Left ventricle myocardium inferior (tissue), 1 donor: ENCODE measurements around the gene CYP4F12. TPM values are rescaled to one million over a fixed set of nuclear protein-coding genes. Genes with fewer than 3 reads are reported as not detected.

Source experiments
- DNase-seq: peaks from one replicate; pipeline ENCODE4 v3.0.0-alpha.2; 2020
- H3K27ac ChIP-seq: fragments of 200-600 bp; replicated peaks from 2 replicates; pipeline ENCODE4 v1.8.0; 2021
- H3K27me3 ChIP-seq: fragments of 200-600 bp; 2 replicates; pipeline ENCODE4 v1.8.0; 2021; ENCODE audit warnings: low read depth
- H3K36me3 ChIP-seq: fragments of 200-600 bp; 2 replicates; pipeline ENCODE4 v1.8.0; 2021
- H3K4me1 ChIP-seq: fragments of 200-600 bp; 2 replicates; pipeline ENCODE4 v1.8.0; 2021
- H3K4me3 ChIP-seq: fragments of 200-600 bp; 2 replicates; pipeline ENCODE4 v1.8.0; 2021; ENCODE audit warnings: mild to moderate bottlenecking, moderate library complexity
- H3K9me3 ChIP-seq: fragments of 200-600 bp; replicated peaks from 2 replicates; pipeline ENCODE4 v1.8.0; 2021
- CTCF ChIP-seq: fragments of 200-600 bp; IDR thresholded peaks from 2 replicates; pipeline ENCODE4 v1.8.0; 2021; ENCODE audit warnings: antibody characterized with exemption, mild to moderate bottlenecking, borderline replicate concordance
- intact Hi-C: fragments of 100-400 bp; cut with micrococcal nuclease; formaldehyde crosslinking; loops from one replicate; pipeline ENCODE4 v1.11.0; 2022
- total RNA-seq: library from RNA; stranded (reverse); fragmentation: NEBNext Ultra II Directional; extraction: Animal tissue kit (Norgen Biotek cat#: 25700); gene quantifications from one replicate; pipeline ENCODE4 v1.2.1, GENCODE V29; 2021
- donor health status: DM: no; HTN: yes; CAD: no; lungs with severe emphysema.

Gene CYP4F12
- total RNA-seq, 1 donor from 2014 or later, result 3.3 TPM

- TF ChIP-seq CTCF, result no peak
- intact Hi-C loops, result no loop called here
- no peak for DNase-seq
Measured at GRCh38 chr19:15639596-15639995, 33.3 kb upstream of the CYP4F12 start.

GRCh38 chr19:15640294-15640903 is 32.5 kb upstream of the CYP4F12 start, which contains the start of gene CYP4F3:
Gene CYP4F3, plus strand, starts transcription at chr19:15640897. Its CDS starts 519 bp downstream, at chr19:15641416.
- intact Hi-C loops, result no loop called here
- DNase-seq, result peak; percentile 74
- H3K27ac ChIP-seq, result no peak within 1 kb of the TSS

More at GRCh38 chr19:15639596-15639995, 33.3 kb upstream of the CYP4F12 start:
- no peak overlapping the region for H3K27ac ChIP-seq
- no peaks in the 10 kb centered on the region for H3K9me3 ChIP-seq
- no peaks in the 10 kb centered on the region for H3K4me1 ChIP-seq
- no peak overlapping the region for H3K4me3 ChIP-seq
- peaks cover 20% of the 10 kb centered on the region for H3K27me3 ChIP-seq
- no peaks in the 10 kb centered on the region for H3K36me3 ChIP-seq

GRCh38 chr19:15640904-15641597 is 31.8 kb upstream of the CYP4F12 start:
- Histone ChIP-seq H3K27ac (no peak overlapping the region), H3K9me3 (no peaks in the 10 kb centered on the region), H3K27me3 (peaks cover 7% of the 10 kb centered on the region), H3K4me1 (no peaks in the 10 kb centered on the region), H3K4me3 (no peak overlapping the region), H3K36me3 (no peaks in the 10 kb centered on the region)
- intact Hi-C loops, result no loop called here
- no peak for DNase-seq
- no peak for TF ChIP-seq CTCF

More at GRCh38 chr19:15640294-15640903, 32.5 kb upstream of the CYP4F12 start, which contains the start of gene CYP4F3:
- TF ChIP-seq CTCF, result no peak
- Histone ChIP-seq H3K9me3 (no peaks in the 10 kb centered on the region), H3K36me3 (no peaks in the 10 kb centered on the region), H3K4me1 (no peaks in the 10 kb centered on the region), H3K27me3 (peaks cover 12% of the 10 kb centered on the region), H3K4me3 (no peak within 1 kb of the TSS)

- H3K27ac ChIP-seq, result no peak overlapping the region
- intact Hi-C loops, result no loop called here
- no peaks in the 10 kb centered on the region for H3K9me3 ChIP-seq
- no peak for DNase-seq
- no peak for TF ChIP-seq CTCF
- H3K36me3 ChIP-seq, result no peaks in the 10 kb centered on the region
- H3K4me1 ChIP-seq, result no peaks in the 10 kb centered on the region
- no peak overlapping the region for H3K4me3 ChIP-seq
- H3K27me3 ChIP-seq, result peaks cover 5% of the 10 kb centered on the region
Measured at GRCh38 chr19:15641901-15642491, 30.9 kb upstream of the CYP4F12 start.

GRCh38 chr19:15642807-15643206 is 30.1 kb upstream of the CYP4F12 start:
- Histone ChIP-seq H3K4me3 (no peak overlapping the region), H3K4me1 (no peaks in the 10 kb centered on the region), H3K36me3 (no peaks in the 10 kb centered on the region), H3K27ac (no peak overlapping the region), H3K9me3 (peaks cover 4% of the 10 kb centered on the region), H3K27me3 (peaks cover 5% of the 10 kb centered on the region)
- no peak for TF ChIP-seq CTCF
- intact Hi-C loops, result no loop called here
- no peak for DNase-seq
